WTC11 (cell line): ENCODE data around the gene SLC12A6.

Experiments
- ATF2 ChIP-seq: sonication (generic); formaldehyde crosslinking; IDR thresholded peaks from 2 replicates; pipeline ENCODE4 v1.8.1; 2022; ENCODE audit warnings: low read depth, missing genetic modification reagents, borderline replicate concordance
- CBFB ChIP-seq: sonication (generic); formaldehyde crosslinking; IDR thresholded peaks from 2 replicates; pipeline ENCODE4 v1.8.1; 2022; ENCODE audit warnings: mild to moderate bottlenecking, low read depth, missing genetic modification reagents
- CREB1 ChIP-seq: sonication (generic); formaldehyde crosslinking; IDR thresholded peaks from 2 replicates; pipeline ENCODE4 v1.8.0; 2023; ENCODE audit warnings: mild to moderate bottlenecking, missing genetic modification reagents
- CREM ChIP-seq: sonication (generic); formaldehyde crosslinking; IDR thresholded peaks from 2 replicates; pipeline ENCODE4 v1.8.1; 2022; ENCODE audit warnings: mild to moderate bottlenecking, missing genetic modification reagents, moderate library complexity
- CTCF ChIP-seq: fragments of 200-600 bp; IDR thresholded peaks from 2 replicates; pipeline ENCODE4 v1.8.0; 2022; ENCODE audit warnings: antibody characterized with exemption
- E2F5 ChIP-seq: sonication (generic); formaldehyde crosslinking; IDR thresholded peaks from 2 replicates; pipeline ENCODE4 v1.8.1; 2022; ENCODE audit warnings: mild to moderate bottlenecking, moderate library complexity, missing genetic modification reagents
- ESRRA ChIP-seq: sonication (generic); formaldehyde crosslinking; IDR thresholded peaks from 2 replicates; pipeline ENCODE4 v1.8.1; 2022; ENCODE audit warnings: mild to moderate bottlenecking, missing genetic modification reagents, borderline replicate concordance
- JUN ChIP-seq: sonication (generic); formaldehyde crosslinking; IDR thresholded peaks from 2 replicates; pipeline ENCODE4 v1.8.0; 2023; ENCODE audit warnings: mild to moderate bottlenecking, missing genetic modification reagents
- MLX ChIP-seq: sonication (generic); formaldehyde crosslinking; IDR thresholded peaks from 2 replicates; pipeline ENCODE4 v1.8.1; 2023; ENCODE audit warnings: mild to moderate bottlenecking, missing genetic modification reagents, moderate library complexity
- SP1 ChIP-seq: sonication (generic); formaldehyde crosslinking; conservative IDR thresholded peaks from 2 replicates; pipeline ENCODE4 v1.8.1; 2022; ENCODE audit warnings: missing genetic modification reagents
- TCF7 ChIP-seq: sonication (generic); formaldehyde crosslinking; IDR thresholded peaks from 2 replicates; pipeline ENCODE4 v1.8.0; 2022; ENCODE audit warnings: mild to moderate bottlenecking, low read depth, missing genetic modification reagents, moderate library complexity
- USF2 ChIP-seq: sonication (generic); formaldehyde crosslinking; IDR thresholded peaks from 2 replicates; pipeline ENCODE4 v1.8.1; 2023; ENCODE audit warnings: mild to moderate bottlenecking, missing genetic modification reagents, moderate library complexity
- ZNF423 ChIP-seq: fragments of 250-450 bp; sonication (Bioruptor Pico); IDR thresholded peaks from 2 replicates; pipeline ENCODE4 v2.1.2; 2022; ENCODE audit warnings: mild to moderate bottlenecking, moderate library complexity

GRCh38 chr15:34348735-34349300 lies 11.2 kb upstream of the SLC12A6 start:
- TF ChIP-seq E2F5, result no peak
- no peak for TF ChIP-seq ATF2 (CRISPR knock-in tag)
- TF ChIP-seq JUN (CRISPR knock-in tag), result no peak
- no peak for TF ChIP-seq ESRRA
- TF ChIP-seq MLX (CRISPR knock-in tag), result no peak
- no peak for TF ChIP-seq ZNF423 (CRISPR knock-in tag)
- no peak for TF ChIP-seq CTCF
- TF ChIP-seq USF2 (CRISPR knock-in tag), result no peak
- TF ChIP-seq TCF7 (CRISPR knock-in tag), result no peak
- TF ChIP-seq SP1 (CRISPR knock-in tag), result no peak
- no peak for TF ChIP-seq CBFB (CRISPR knock-in tag)
- TF ChIP-seq CREM (CRISPR knock-in tag), result no peak
- no peak for TF ChIP-seq CREB1 (CRISPR knock-in tag)
